Uterus (tissue), 4 donors: Measurements from ENCODE around the gene RGPD8. TPM values are rescaled to one million over a fixed set of nuclear protein-coding genes. Genes with fewer than 3 reads are reported as not detected.
"Not testable (repeated sequence)": the region's sequence is repeated elsewhere in the genome, so short reads cannot be mapped to it uniquely, and the experiment has no call there.

ENCODE experiments used
- DNase-seq, 2 donors: peaks; one replicate each; pipeline ENCODE4 v3.0.0-alpha.2; 2019 to 2020
- H3K27ac ChIP-seq, 2 donors: fragments of 200-600 bp; sonication (generic); 1 replicate in 1 of 2; 2 replicates in 1 of 2; pipeline ENCODE4 v1.5.1; 2016 to 2018
- H3K27me3 ChIP-seq, 2 donors: fragments of 200-600 bp; sonication (generic); one replicate each; pipeline ENCODE4 v1.5.1; 2018 to 2019; ENCODE audit warnings: control low read depth in 1 of 2
- H3K36me3 ChIP-seq, 2 donors: fragments of 200-600 bp; sonication (generic); one replicate each; pipeline ENCODE4 v1.5.1; 2019; ENCODE audit warnings: control low read depth in 1 of 2
- H3K4me1 ChIP-seq, 2 donors: fragments of 200-600 bp; sonication (generic); one replicate each; pipeline ENCODE4 v1.5.1; 2018 to 2019; ENCODE audit warnings: control low read depth in 1 of 2
- H3K4me3 ChIP-seq, 2 donors: fragments of 200-600 bp; sonication (generic); 1 replicate in 1 of 2; 2 replicates in 1 of 2; pipeline ENCODE4 v1.5.1; 2018 to 2019; ENCODE audit warnings: mild to moderate bottlenecking in 1 of 2
- H3K9me3 ChIP-seq, 2 donors: fragments of 200-600 bp; sonication (generic); one replicate each; pipeline ENCODE4 v1.5.1; 2019; ENCODE audit warnings: control low read depth in 1 of 2
- POLR2A ChIP-seq, 2 donors: fragments of 450-650 bp; IDR thresholded peaks; one replicate each; pipeline ENCODE4 v1.6.1; 2016; ENCODE audit warnings: antibody characterized with exemption in 2 of 2, mild to moderate bottlenecking in 1 of 2, moderate library complexity in 1 of 2
- intact Hi-C: fragments of 100-400 bp; cut with DNase I; formaldehyde crosslinking; loops from one replicate; pipeline ENCODE4 v1.15.1; 2023; ENCODE audit warnings: low total_unique reads
- total RNA-seq, 4 donors: library from RNA; depleted of rRNA in 3 of 4; stranded (reverse); fragments of >200 nt in 3 of 4; gene quantifications; one replicate each; pipeline versions ENCODE4 v1.1.0 to v1.2.4, GENCODE V29; 2014 to 2023
- TF ChIP-seq, protein P1 (sequence below), 4 experiments: fragments of 200-600 bp in 2 of 4; fragments of 450-650 bp in 2 of 4; sonication (generic) in 2 of 4; IDR thresholded peaks; one replicate each; pipeline ENCODE4 v1.5.1; 2016 to 2019; ENCODE audit warnings: antibody characterized with exemption in 4 of 4, mild to moderate bottlenecking in 2 of 4, moderate library complexity in 1 of 4
- donor health status: DM: yes; HTN: yes; CAD: no.

The RGPD8 gene
- 10 to 100 TPM in 3 of 4 donors, 1 to 10 TPM in 1; 5.3 to 39.8 (median 25.1) TPM for total RNA-seq

DNA sequence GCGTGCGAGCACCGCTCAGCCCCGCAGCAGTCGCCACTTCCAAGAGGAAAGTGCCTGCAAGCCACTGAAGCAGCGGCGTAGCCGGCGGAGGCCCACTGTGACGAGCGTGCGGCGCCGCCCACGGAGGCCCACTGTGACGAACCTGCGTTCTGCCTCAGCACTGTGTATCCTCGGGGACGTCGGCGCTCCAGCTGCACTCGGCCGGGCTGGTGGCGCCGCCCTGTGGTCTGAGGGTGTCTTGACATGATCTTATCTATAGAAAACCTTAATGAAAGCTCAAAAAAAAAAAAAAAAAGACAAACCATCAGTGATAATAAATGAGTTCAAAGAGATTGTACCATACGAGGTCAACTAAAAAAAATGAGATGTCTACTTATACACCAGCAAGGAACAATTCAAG lies at the start of gene RGPD8:
TSS of gene RGPD8 (minus strand) at position 166 of the 400 bp plus-strand sequence. CDS start 192 bp downstream, outside the sequence.
- intact Hi-C loops: loop anchor here (10.0 kb wide), 1 partner anchor 169 kb away; no protein-coding TSS in a partner anchor
- not testable (repeated sequence) for H3K9me3 ChIP-seq

DNA sequence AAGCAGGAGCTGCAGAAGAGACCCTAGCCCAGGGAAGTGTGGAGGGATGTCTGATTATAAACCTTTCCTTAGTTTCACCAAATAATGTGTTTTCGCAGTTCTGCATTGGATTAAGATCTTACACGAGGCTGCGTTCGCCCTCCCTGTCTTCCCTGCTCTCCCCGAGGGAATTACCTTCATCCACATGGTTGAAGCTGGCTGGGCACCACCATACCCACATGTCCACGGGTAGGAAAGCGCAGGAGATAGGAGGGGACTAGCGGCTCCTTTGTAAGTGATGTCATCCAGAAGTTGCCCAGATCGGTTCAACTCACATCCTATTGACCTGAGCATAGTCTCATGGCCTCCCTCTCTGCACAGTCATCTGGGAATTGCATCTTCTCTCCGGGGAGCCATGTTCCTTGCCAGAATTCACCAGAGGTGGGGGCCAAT lies 49.6 kb upstream of the RGPD8 start:
- Histone ChIP-seq H3K4me1 (peaks cover 0 to 11% of the 10 kb centered on the region in 2 donors), H3K36me3 (no peaks in the 10 kb centered on the region), H3K27me3 (no peaks in the 10 kb centered on the region), H3K4me3 (peak overlapping the region; percentile 70 to 80), H3K27ac (peak overlapping the region; percentile 89 to 92), H3K9me3 (no peaks in the 10 kb centered on the region)
- intact Hi-C loops: loop anchor here (10.0 kb wide), 1 partner anchor 102 kb away; the partner anchor contains the start of gene CHCHD5
- DNase-seq: peak in 1 of 2 donors; percentile 28
- TF ChIP-seq, protein P1, sequence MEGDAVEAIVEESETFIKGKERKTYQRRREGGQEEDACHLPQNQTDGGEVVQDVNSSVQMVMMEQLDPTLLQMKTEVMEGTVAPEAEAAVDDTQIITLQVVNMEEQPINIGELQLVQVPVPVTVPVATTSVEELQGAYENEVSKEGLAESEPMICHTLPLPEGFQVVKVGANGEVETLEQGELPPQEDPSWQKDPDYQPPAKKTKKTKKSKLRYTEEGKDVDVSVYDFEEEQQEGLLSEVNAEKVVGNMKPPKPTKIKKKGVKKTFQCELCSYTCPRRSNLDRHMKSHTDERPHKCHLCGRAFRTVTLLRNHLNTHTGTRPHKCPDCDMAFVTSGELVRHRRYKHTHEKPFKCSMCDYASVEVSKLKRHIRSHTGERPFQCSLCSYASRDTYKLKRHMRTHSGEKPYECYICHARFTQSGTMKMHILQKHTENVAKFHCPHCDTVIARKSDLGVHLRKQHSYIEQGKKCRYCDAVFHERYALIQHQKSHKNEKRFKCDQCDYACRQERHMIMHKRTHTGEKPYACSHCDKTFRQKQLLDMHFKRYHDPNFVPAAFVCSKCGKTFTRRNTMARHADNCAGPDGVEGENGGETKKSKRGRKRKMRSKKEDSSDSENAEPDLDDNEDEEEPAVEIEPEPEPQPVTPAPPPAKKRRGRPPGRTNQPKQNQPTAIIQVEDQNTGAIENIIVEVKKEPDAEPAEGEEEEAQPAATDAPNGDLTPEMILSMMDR (IDR thresholded peaks at IDR 0.05): no peak
- no peak for TF ChIP-seq POLR2A (IDR thresholded peaks at IDR 0.05)

More for the DNA sequence above, at the start of gene RGPD8:
- H3K4me1 ChIP-seq, H3K27me3 ChIP-seq, H3K36me3 ChIP-seq: not testable (repeated sequence)
- Histone ChIP-seq H3K4me3 (peak within 1 kb of the TSS; percentile 31 to 87), H3K27ac (peak within 1 kb of the TSS; percentile 63 to 92)
- TF ChIP-seq, protein P1 (IDR thresholded peaks at IDR 0.05): peak; percentile 51 to 68 (median 56)
- DNase-seq: peak; percentile 89 to 91

DNA sequence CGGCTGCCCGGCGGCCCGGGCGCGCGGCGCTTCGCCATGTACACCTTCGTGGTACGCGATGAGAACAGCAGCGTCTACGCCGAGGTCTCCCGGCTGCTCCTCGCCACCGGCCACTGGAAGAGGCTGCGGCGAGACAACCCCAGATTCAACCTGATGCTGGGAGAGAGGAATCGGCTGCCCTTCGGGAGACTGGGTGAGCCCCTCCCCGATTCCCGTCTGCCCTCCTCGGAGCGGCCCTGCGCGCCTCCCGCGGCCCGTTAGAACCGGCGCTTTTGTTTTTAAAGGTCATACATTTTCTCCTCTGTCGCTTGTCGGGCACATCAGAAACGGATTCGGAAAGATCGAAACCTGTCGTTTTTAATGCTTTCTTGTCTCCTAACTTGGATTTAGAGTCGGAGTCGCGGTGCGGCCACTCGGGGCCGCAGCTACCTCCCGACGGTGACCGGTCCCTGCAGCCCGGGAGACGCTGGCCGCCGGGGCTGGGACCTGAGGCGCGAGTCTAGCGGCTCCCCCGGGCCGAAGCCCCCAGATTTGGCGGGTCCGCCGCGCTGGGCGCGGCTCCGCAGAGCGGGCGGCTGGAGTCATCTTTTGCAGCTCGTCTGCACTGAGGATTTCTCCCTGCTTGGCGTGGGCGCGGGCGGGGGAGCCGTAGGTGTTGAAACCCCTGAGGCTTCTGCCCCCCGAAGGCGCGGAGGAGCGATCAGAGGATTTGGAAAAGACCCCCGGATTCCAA lies 49.0 kb upstream of the RGPD8 start:
- Histone ChIP-seq H3K4me3 (peak overlapping the region; percentile 70 to 80), H3K27me3 (no peaks in the 10 kb centered on the region), H3K9me3 (no peaks in the 10 kb centered on the region), H3K4me1 (peaks cover 0 to 11% of the 10 kb centered on the region in 2 donors), H3K27ac (peak overlapping the region; percentile 89 to 92), H3K36me3 (no peaks in the 10 kb centered on the region)
- DNase-seq: peak; percentile 29 to 30
- intact Hi-C loops: loop anchor here (10.0 kb wide), 1 partner anchor 102 kb away; the partner anchor contains the start of gene CHCHD5
- TF ChIP-seq, protein P1 (IDR thresholded peaks at IDR 0.05): no peak
- no peak for TF ChIP-seq POLR2A (IDR thresholded peaks at IDR 0.05)

DNA sequence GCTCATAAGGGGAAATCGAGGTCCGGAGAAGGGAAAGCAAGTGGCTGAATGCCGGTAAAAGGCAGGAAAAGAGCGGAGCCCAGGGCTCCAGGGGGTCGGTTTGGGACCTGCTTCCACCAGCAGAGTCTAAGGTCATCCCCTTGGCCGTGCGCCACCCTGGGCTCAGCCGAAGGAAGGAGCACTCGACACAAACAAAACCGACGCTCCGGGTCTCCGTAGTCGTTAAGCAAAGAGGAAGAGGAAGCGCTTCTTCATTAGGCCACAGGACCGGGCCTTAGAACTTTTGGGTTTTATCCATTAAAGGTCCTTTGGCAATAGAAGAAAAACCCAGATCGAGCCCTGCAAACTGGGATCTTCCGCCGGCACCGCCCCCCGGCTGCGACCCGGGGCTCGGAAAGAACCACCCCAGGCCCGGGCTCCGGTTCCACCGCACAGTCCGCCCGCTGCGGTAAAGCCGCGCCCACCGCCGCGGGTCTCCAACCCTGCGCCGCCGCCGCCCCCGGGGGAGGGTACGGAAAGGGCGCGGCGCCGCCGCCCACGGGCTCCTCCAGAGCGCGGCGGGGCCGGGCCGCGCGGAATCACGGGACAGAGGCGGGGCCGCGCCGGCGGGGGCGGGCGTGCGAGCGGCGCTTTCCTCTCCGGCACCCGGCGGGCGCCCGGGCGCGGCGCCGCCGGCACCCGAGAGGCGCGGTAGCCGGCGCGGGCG lies 48.2 kb upstream of the RGPD8 start, which contains the start of gene TTL:
TSS of gene TTL (plus strand) at position 629 of the 706 bp plus-strand sequence. CDS start 189 bp downstream, outside the sequence.
- H3K27ac ChIP-seq: peak within 1 kb of the TSS; percentile 89 to 92
- TF ChIP-seq, protein P1 (IDR thresholded peaks at IDR 0.05): peak in 2 of 4 experiments; percentile 18 to 22
- TF ChIP-seq POLR2A (IDR thresholded peaks at IDR 0.05): peak; percentile 28 to 48
- no peaks in the 10 kb centered on the region for H3K9me3 ChIP-seq
- peak within 1 kb of the TSS; percentile 75 to 80 for H3K4me3 ChIP-seq
- DNase-seq: peak; percentile 58 to 74
- no peaks in the 10 kb centered on the region for H3K27me3 ChIP-seq
- peaks cover 0 to 11% of the 10 kb centered on the region in 2 donors for H3K4me1 ChIP-seq
- intact Hi-C loops: loop anchor here (10.0 kb wide), 1 partner anchor 103 kb away; the partner anchor contains the start of gene CHCHD5
- H3K36me3 ChIP-seq: no peaks in the 10 kb centered on the region
